K562 (cell line): ENCODE data around the gene CCDC93. TPM values are rescaled to one million over a fixed set of nuclear protein-coding genes. Genes with fewer than 3 reads are reported as not detected.

ENCODE experiments used
- ATAC-seq: fragments of 200-7000 bp; cut with Tn5 transposase; 3 replicates; pipeline ENCODE4 v1.9.1; 2020; ENCODE audit warnings: moderate library complexity
- BruUV-seq: library from RNA; stranded (reverse); fragments of 400-500 nt; replicated peaks from 2 replicates; lab custom pipeline; 2021; lab: Mats Ljungman, UMichigan
- CTCF ChIA-PET: fragments of 300-600 bp; formaldehyde crosslinking; extraction: SDS; loops from one replicate; lab custom pipeline; 2021; ENCODE audit warnings: low intra/inter-chr PET ratio; lab: Yijun Ruan, JAX
- POLR2A ChIA-PET: fragments of 300-600, 350-650 bp; sonication (Branson Sonifier 250); formaldehyde crosslinking; extraction: SDS; loops from one replicate; lab custom pipeline; 2021; ENCODE audit warnings: antibody characterized with exemption, inconsistent platforms; lab: Yijun Ruan, JAX
- DNase-seq, 4 experiments: peaks; one replicate each; pipeline versions ENCODE4 v3.0.0 to v3.0.0-alpha.2; 2011 to 2018; ENCODE audit warnings: low spot score in 3 of 4, mixed read lengths in 3 of 4; ENCODE audit errors: extremely low read depth in 1 of 4
- FAIRE-seq: peaks from 2 replicates; lab custom pipeline; 2011; peaks lifted over from hg19 to GRCh38; lab: Jason Lieb, UNC
- H2AFZ ChIP-seq: 2 replicates; pipeline ENCODE4 v1.6.0; 2011; ENCODE audit warnings: low read depth, low read length, control low read depth, inconsistent platforms
- H3K27ac ChIP-seq: fragments of 200-600 bp; 3 replicates; pipeline ENCODE4 v1.8.0; 2011; ENCODE audit warnings: low read depth, mild to moderate bottlenecking, control low read depth, inconsistent platforms, low read length, moderate library complexity, mixed read lengths; ENCODE audit errors: extremely low read depth
- H3K27me3 ChIP-seq, 2 experiments: fragments of 300-600 bp in 1 of 2; 2 replicates in 1 of 2; 3 replicates in 1 of 2; pipeline versions ENCODE4 v1.6.0 to v1.8.0; 2011; ENCODE audit warnings: inconsistent platforms in 2 of 2, low read length in 2 of 2, mild to moderate bottlenecking in 1 of 2, mixed read lengths in 1 of 2, moderate library complexity in 1 of 2; ENCODE audit not compliant: control insufficient read depth in 2 of 2, insufficient read depth in 2 of 2
- H3K36me3 ChIP-seq: fragments of 300-600 bp; 3 replicates; pipeline ENCODE4 v1.8.0; 2011; ENCODE audit warnings: mild to moderate bottlenecking, low read length, inconsistent platforms; ENCODE audit not compliant: control insufficient read depth, insufficient read depth
- H3K4me1 ChIP-seq, 2 experiments: fragments of 200-600 bp in 1 of 2; replicated peaks in 1 of 2; 2 replicates in 1 of 2; 3 replicates in 1 of 2; pipeline versions ENCODE4 v1.5.1 to v1.8.0; 2011; ENCODE audit warnings: inconsistent platforms in 2 of 2, low read length in 2 of 2, mild to moderate bottlenecking in 1 of 2, mixed read lengths in 1 of 2, moderate library complexity in 1 of 2; ENCODE audit not compliant: control insufficient read depth in 2 of 2, insufficient read depth in 2 of 2
- H3K4me2 ChIP-seq: 2 replicates; pipeline ENCODE4 v1.6.1; 2011; ENCODE audit warnings: low read length, control low read depth, inconsistent platforms, mixed read lengths; ENCODE audit not compliant: insufficient read depth
- H3K4me3 ChIP-seq: fragments of 200-600 bp; sonication (generic), shearing (Covaris generic); 2 replicates; pipeline ENCODE4 v1.5.1; 2016; ENCODE audit warnings: control low read depth, inconsistent platforms
- H3K79me2 ChIP-seq: fragments of 200-600 bp; 3 replicates; pipeline ENCODE4 v1.8.0; 2011; ENCODE audit warnings: low read length, inconsistent platforms; ENCODE audit not compliant: control insufficient read depth, insufficient read depth
- H3K9ac ChIP-seq, 2 experiments: 2 replicates each; pipeline versions ENCODE4 v1.6.0 to v1.6.1; 2011; ENCODE audit warnings: low read depth in 2 of 2, low read length in 2 of 2, control low read depth in 1 of 2, inconsistent platforms in 1 of 2, mild to moderate bottlenecking in 1 of 2, mixed read lengths in 1 of 2; ENCODE audit not compliant: insufficient read depth in 1 of 2
- H3K9me1 ChIP-seq: one replicate; pipeline ENCODE4 v1.6.0; 2011; ENCODE audit warnings: inconsistent platforms, mild to moderate bottlenecking, low read length, moderate library complexity; ENCODE audit not compliant: control insufficient read depth, insufficient read depth
- H3K9me3 ChIP-seq: replicated peaks from 2 replicates; pipeline ENCODE4 v1.5.1; 2011; ENCODE audit warnings: low read depth, low read length, inconsistent platforms; ENCODE audit not compliant: control insufficient read depth, insufficient read depth
- H4K20me1 ChIP-seq: replicated peaks from 2 replicates; pipeline ENCODE4 v1.6.1; 2011; ENCODE audit warnings: low read length, inconsistent platforms, mixed read lengths; ENCODE audit not compliant: control insufficient read depth, insufficient read depth
- FOXK1 ChIP-seq: sonication (generic); formaldehyde crosslinking; IDR thresholded peaks from 2 replicates; pipeline ENCODE4 v1.8.0; 2022; ENCODE audit warnings: missing genetic modification reagents, mild to moderate bottlenecking, borderline replicate concordance
- HDAC8 ChIP-seq: fragments of 450-650 bp; IDR thresholded peaks from 2 replicates; pipeline ENCODE4 v1.6.1; 2016; ENCODE audit warnings: mild to moderate bottlenecking, missing genetic modification characterization, moderate library complexity, missing compliant biosample characterization
- HLTF ChIP-seq: fragments of 450-650 bp; IDR thresholded peaks from 2 replicates; pipeline ENCODE4 v1.6.1; 2016
- IRF2 ChIP-seq: sonication (generic); formaldehyde crosslinking; IDR thresholded peaks from 2 replicates; pipeline ENCODE4 v1.8.1; 2022; ENCODE audit warnings: mild to moderate bottlenecking, missing genetic modification reagents
- KDM1A ChIP-seq, 2 experiments: fragments of 450-650 bp; IDR thresholded peaks; 2 replicates each; pipeline ENCODE4 v1.6.1; 2016; ENCODE audit warnings: mild to moderate bottlenecking in 2 of 2
- SMAD2 ChIP-seq: fragments of 150-350 bp; IDR thresholded peaks from 2 replicates; pipeline ENCODE4 v1.6.1; 2014; ENCODE audit warnings: low read depth, mild to moderate bottlenecking, low read length
- WHSC1 ChIP-seq: IDR thresholded peaks from one replicate; pipeline ENCODE4 v1.6.1; 2012; ENCODE audit warnings: low read length, control low read depth, inconsistent platforms
- ZFP1 ChIP-seq: fragments of 450-650 bp; formaldehyde crosslinking; IDR thresholded peaks from 2 replicates; pipeline ENCODE4 v1.4.0; 2020; ENCODE audit warnings: mild to moderate bottlenecking, mixed read lengths
- ZNF584 ChIP-seq: fragments of 200-800 bp; sonication (Bioruptor generic); IDR thresholded peaks from 2 replicates; pipeline ENCODE4 v1.6.1; 2016; ENCODE audit warnings: low read depth, mild to moderate bottlenecking, missing genetic modification characterization, missing compliant biosample characterization
- WGBS: fragments of 100-300 bp; shearing (Covaris generic); methylation state at CpG from one replicate; pipeline ENCODE4 v1.1.6; 2016; ENCODE audit warnings: low coverage, mixed read lengths; ENCODE audit not compliant: insufficient coverage; ENCODE audit errors: missing lambda C conversion rate; 5-methylcytosine and 5-hydroxymethylcytosine counted together
- in situ Hi-C: fragments of 300-500 bp; cut with MboI; formaldehyde crosslinking; loops from 4 replicates; pipeline ENCODE4 v1.15.0; 2018; ENCODE audit warnings: inconsistent platforms, mixed read lengths
- intact Hi-C: fragments of 100-400 bp; cut with micrococcal nuclease; formaldehyde crosslinking; loops from 2 replicates; pipeline ENCODE4 v1.14.2; 2022
- polyA plus RNA-seq, 8 experiments: library from polyadenylated mRNA; depleted of rRNA in 4 of 8; stranded (reverse) in 5 of 8; unstranded in 3 of 8; fragments of >200 nt; fragmentation: Nextera tagmentation in 2 of 8; fragmentation: Illumina TruSeq in 1 of 8; extraction: Ambion mirVana in 2 of 8; extraction: Trizol in 1 of 8; gene quantifications; 2 replicates each; pipeline versions ENCODE4 v1.2.1 to v1.2.3, GENCODE V29; 2011 to 2014; ENCODE audit warnings: inconsistent platforms in 1 of 8, missing spikeins in 1 of 8
- total RNA-seq, 7 experiments: library from RNA; depleted of rRNA in 6 of 7; stranded (reverse); fragments of >200 nt in 6 of 7; fragmentation: Illumina TruSeq in 2 of 7; extraction: Trizol in 2 of 7; gene quantifications; 2 replicates each; pipeline versions ENCODE4 v1.2.1 to v1.2.3, GENCODE V29; 2011 to 2021; ENCODE audit warnings: low replicate concordance in 1 of 7
- TF ChIP-seq, protein P1 (sequence below): sonication (generic); formaldehyde crosslinking; IDR thresholded peaks from 2 replicates; pipeline ENCODE4 v1.9.0; 2022; ENCODE audit warnings: mild to moderate bottlenecking, missing genetic modification reagents
- TF ChIP-seq, protein P2 (sequence below): sonication (generic); formaldehyde crosslinking; IDR thresholded peaks from 2 replicates; pipeline ENCODE4 v1.8.0; 2022; ENCODE audit warnings: mild to moderate bottlenecking, missing genetic modification reagents

The CCDC93 gene
- total and polyA plus RNA-seq, 9 of the 15 experiments (the other 6 are each of a cell fraction or from before 2014, with no cell fraction given) = 3.3 to 19.3 (median 12.4) TPM

DNA sequence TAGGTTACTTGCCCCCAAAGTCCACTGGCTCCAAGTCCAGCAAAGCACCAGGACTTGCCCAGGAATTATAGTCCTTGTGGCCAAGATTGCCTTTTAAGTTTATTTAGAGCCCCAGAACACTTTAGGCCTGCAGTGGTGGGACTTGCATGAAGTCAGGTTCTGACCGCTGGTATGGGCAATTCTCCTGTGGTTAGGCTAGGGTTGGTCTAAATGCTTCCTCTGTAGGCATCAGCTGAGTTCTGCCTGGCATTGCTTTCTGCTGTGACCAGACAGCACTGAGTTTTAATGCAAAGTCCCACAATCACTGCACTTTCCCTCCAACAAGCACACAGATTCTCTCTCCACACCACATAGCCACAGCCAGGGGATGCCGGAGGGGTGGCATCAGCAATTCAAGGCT, 134.9 kb downstream of the CCDC93 start:
- no peak overlapping the region for H2AFZ ChIP-seq
- H3K27me3 ChIP-seq = no peaks in the 10 kb centered on the region
- in situ Hi-C loops = no loop called here
- ChIA-PET CTCF (no interaction called here), POLR2A (no interaction called here)
- H3K79me2 ChIP-seq = no peaks in the 10 kb centered on the region
- H3K4me2 ChIP-seq = no peak overlapping the region
- no peaks in the 10 kb centered on the region for H3K9me1 ChIP-seq
- H3K9me3 ChIP-seq = no peaks in the 10 kb centered on the region
- H3K4me3 ChIP-seq = no peak overlapping the region
- FAIRE-seq (no peak), ATAC-seq (no peak), DNase-seq (no peak)
- TF ChIP-seq, protein P1, sequence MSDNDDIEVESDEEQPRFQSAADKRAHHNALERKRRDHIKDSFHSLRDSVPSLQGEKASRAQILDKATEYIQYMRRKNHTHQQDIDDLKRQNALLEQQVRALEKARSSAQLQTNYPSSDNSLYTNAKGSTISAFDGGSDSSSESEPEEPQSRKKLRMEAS = no peak
- TF ChIP-seq ZNF584 (CRISPR knock-in tag) (no peak), ZFP1 (CRISPR knock-in tag) (no peak), WHSC1 (no peak), SMAD2 (no peak), IRF2 (no peak), HDAC8 (tag) (no peak), FOXK1 (CRISPR knock-in tag) (no peak), HLTF (no peak), KDM1A (IDR thresholded peaks at IDR 0.05) (no peak)
- TF ChIP-seq, protein P2, sequence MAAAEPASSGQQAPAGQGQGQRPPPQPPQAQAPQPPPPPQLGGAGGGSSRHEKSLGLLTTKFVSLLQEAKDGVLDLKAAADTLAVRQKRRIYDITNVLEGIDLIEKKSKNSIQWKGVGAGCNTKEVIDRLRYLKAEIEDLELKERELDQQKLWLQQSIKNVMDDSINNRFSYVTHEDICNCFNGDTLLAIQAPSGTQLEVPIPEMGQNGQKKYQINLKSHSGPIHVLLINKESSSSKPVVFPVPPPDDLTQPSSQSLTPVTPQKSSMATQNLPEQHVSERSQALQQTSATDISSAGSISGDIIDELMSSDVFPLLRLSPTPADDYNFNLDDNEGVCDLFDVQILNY (CRISPR knock-in tag) = no peak
- intact Hi-C loops = no loop called here
- no peaks in the 10 kb centered on the region for H4K20me1 ChIP-seq
- no peaks in the 10 kb centered on the region for H3K4me1 ChIP-seq
- 0% methylated on average over 2 of the region's 2 CpGs for WGBS
- BruUV-seq = no TSS peak
- H3K27ac ChIP-seq = no peak overlapping the region
- H3K9ac ChIP-seq = no peak overlapping the region
- no peaks in the 10 kb centered on the region for H3K36me3 ChIP-seq
